Measurements from ENCODE around the gene CEACAM8.
"Not testable (repeated sequence)": the region's sequence is repeated elsewhere in the genome, so short reads cannot be mapped to it uniquely, and the experiment has no call there.

The CEACAM8 gene

GRCh38 chr19:42544146-42544545 lies 50.6 kb downstream of the CEACAM8 start:
- no peak overlapping the region for H3K4me3 ChIP-seq (ENCODE audit: control insufficient read depth, low read depth, low read length)
- DNase-seq (ENCODE audit: low read depth), result no peak
- no peak for TF ChIP-seq CTCF (conservative IDR thresholded peaks at IDR 0.05; ENCODE audit: control insufficient read depth, insufficient read depth, low read depth, low read length)

- H3K4me3 ChIP-seq (ENCODE audit: control insufficient read depth, low read depth, low read length), result no peak overlapping the region
- no peak for DNase-seq (ENCODE audit: low read depth)
- no peak for TF ChIP-seq CTCF (conservative IDR thresholded peaks at IDR 0.05; ENCODE audit: control insufficient read depth, insufficient read depth, low read depth, low read length)
Measured at GRCh38 chr19:42542791-42543190, 51.9 kb downstream of the CEACAM8 start.

- no peak for DNase-seq (ENCODE audit: low read depth)
- no peak for TF ChIP-seq CTCF (conservative IDR thresholded peaks at IDR 0.05; ENCODE audit: control insufficient read depth, insufficient read depth, low read depth, low read length)
- H3K4me3 ChIP-seq (ENCODE audit: control insufficient read depth, low read depth, low read length), result no peak overlapping the region
Measured at GRCh38 chr19:42540071-42540553, 54.6 kb downstream of the CEACAM8 start.

- no peak for TF ChIP-seq CTCF (conservative IDR thresholded peaks at IDR 0.05; ENCODE audit: control insufficient read depth, insufficient read depth, low read depth, low read length)
- DNase-seq (ENCODE audit: low read depth), result no peak
Measured at GRCh38 chr19:42538841-42539709, 55.6 kb downstream of the CEACAM8 start.

GRCh38 chr19:42535276-42535675 lies 59.4 kb downstream of the CEACAM8 start:
- not testable (repeated sequence) for H3K4me3 ChIP-seq (ENCODE audit: control insufficient read depth, low read depth, low read length)

More at GRCh38 chr19:42538841-42539709, 55.6 kb downstream of the CEACAM8 start:
- no peak overlapping the region for H3K4me3 ChIP-seq (ENCODE audit: control insufficient read depth, low read depth, low read length)

GRCh38 chr19:42534391-42534790 lies 60.3 kb downstream of the CEACAM8 start:
- no peak for DNase-seq (ENCODE audit: low read depth)
- no peak overlapping the region for H3K4me3 ChIP-seq (ENCODE audit: control insufficient read depth, low read depth, low read length)
- TF ChIP-seq CTCF (conservative IDR thresholded peaks at IDR 0.05; ENCODE audit: control insufficient read depth, insufficient read depth, low read depth, low read length), result no peak

More at GRCh38 chr19:42535276-42535675, 59.4 kb downstream of the CEACAM8 start:
- not testable (repeated sequence) for DNase-seq (ENCODE audit: low read depth)

- no peak for TF ChIP-seq CTCF (conservative IDR thresholded peaks at IDR 0.05; ENCODE audit: control insufficient read depth, insufficient read depth, low read depth, low read length)
- DNase-seq (ENCODE audit: low read depth), result no peak
- no peak overlapping the region for H3K4me3 ChIP-seq (ENCODE audit: control insufficient read depth, low read depth, low read length)
Measured at GRCh38 chr19:42532891-42533290, 61.8 kb downstream of the CEACAM8 start.

All from fibroblast of mammary gland (primary cell).